ENCODE measurements around the gene TMEM132A.

The TMEM132A gene

DNA sequence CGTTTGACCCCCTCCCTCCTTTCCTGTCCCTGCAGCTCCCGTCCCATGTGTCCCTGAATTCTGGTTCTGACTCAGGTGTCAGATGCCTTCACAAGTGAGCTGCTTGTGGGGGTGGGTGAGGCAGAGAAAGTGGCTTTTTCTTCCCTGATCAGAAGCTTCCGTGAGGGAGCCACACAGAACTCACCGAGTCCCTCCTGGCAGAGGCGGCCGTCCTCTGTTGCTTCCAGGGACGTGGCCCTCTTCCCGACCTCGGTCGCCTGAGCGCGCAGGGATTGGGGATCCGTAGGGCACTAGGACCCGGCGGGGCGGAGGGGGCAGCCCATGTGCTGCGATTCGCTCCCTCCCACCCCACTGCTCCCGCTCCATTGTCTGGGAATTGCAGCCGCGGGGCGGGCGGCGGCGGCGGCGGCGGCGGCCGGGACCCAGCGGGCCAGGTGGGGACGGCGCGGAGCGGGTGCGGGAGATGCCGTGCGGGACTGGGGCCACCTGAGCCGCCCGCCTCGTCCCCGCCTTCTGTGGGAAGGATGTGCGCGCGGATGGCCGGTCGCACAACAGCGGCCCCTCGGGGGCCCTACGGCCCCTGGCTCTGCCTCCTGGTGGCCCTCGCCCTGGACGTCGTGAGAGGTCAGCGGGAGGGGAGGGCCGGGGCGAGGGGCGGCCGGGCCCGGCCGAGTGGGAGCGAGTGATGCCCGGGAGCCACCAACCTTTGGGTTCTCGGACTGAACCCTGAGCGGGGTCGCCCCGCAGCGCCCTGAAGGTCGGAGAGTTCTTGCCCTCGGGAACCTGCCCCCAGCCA, at the start of gene TMEM132A:
TSS of gene TMEM132A (plus strand) at position 351 of the 796 bp plus-strand sequence. CDS start at position 525, 174 bp downstream.
- FAIRE-seq: peak; percentile 59
- DNase-seq (ENCODE audit: insufficient read length, low spot score): no peak

DNA sequence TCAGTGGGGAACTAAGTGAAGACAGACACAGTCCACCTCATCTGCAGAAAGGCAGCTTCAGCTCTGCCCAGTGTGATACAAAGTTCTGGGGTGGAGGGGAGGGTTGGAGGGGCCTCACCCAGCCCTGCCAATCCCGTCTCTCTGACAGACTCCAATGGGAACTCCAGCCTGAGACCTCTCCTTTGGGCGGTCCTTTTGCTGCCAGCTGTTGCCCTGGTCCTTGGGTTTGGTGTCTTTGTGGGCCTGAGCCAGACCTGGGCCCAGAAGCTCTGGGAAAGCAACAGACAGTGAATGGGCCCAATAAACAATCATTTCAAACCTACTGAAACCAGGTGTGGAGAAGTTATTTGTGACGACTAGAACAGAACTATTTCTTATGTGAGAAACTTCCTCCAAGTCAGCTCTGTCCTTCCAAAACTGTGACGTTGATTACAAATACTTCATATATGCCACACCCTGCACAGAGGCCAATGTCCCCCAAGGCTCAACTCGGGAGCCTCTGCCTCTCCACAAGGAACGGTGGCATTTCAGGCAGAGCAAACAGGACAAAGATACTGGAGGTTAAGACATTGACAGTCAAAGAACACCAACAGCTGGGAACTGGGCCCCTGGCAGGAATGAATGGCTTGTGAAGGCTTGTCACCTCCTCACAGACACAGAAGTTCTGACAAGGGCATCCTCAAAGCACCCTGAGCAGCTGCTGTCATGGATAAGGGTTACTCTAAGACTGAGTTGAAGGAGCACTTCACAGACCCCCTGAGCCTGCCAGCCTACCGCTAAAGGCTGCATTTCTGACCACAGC, 48.7 kb upstream of the TMEM132A start:
- DNase-seq (ENCODE audit: insufficient read length, low spot score) (no peak), FAIRE-seq (no peak)

DNA sequence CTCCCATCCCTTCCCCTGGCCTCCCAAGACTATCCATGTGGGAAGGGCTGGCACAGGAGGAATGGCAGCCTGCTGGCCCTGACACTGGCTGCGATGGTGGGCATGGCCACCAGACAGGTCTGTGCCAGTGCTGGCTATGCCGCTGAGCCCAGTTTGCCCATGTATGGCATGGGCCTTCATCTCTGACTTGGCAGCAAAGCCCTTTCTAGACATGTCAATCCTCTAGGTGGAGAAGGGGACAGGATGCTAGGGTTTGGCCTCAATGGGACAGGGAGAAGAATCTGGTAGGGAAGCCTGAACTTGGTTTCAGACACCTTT, 48.1 kb upstream of the TMEM132A start:
- no peak for DNase-seq (ENCODE audit: insufficient read length, low spot score)
- no peak for FAIRE-seq

GRCh38 chr11:60878245-60879101, 45.8 kb upstream of the TMEM132A start:
- FAIRE-seq: no peak
- no peak for DNase-seq (ENCODE audit: insufficient read length, low spot score)

DNA sequence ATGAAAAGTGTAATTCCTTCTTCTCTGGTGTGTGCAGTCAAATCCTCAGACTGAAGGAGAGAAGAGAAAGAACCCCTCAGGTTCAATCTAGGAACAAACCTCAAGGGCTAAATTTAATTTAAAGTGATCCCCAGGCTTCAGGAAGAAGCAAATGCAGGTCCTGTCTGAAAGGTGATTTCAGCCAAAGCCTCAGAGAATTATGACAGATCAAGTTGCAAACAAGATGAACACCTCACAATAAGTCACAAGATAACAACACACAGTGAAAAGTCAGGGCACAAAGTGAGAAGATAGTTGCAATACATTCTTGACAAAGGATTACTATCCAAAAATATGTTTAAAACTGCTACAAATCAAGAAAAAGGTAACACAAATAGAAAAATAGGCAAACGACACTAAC, 45.2 kb upstream of the TMEM132A start:
- DNase-seq (ENCODE audit: insufficient read length, low spot score) (no peak), FAIRE-seq (no peak)

GRCh38 chr11:60879971-60880588, 44.2 kb upstream of the TMEM132A start:
- DNase-seq (ENCODE audit: insufficient read length, low spot score) (no peak), FAIRE-seq (no peak)

- no peak for DNase-seq (ENCODE audit: insufficient read length, low spot score)
- FAIRE-seq: no peak
Observed at GRCh38 chr11:60880643-60881282, 43.5 kb upstream of the TMEM132A start.

GRCh38 chr11:60887556-60887955, 36.7 kb upstream of the TMEM132A start:
- no peak for FAIRE-seq
- DNase-seq (ENCODE audit: insufficient read length, low spot score): no peak

GRCh38 chr11:60889869-60890311, 34.4 kb upstream of the TMEM132A start:
- FAIRE-seq (no peak), DNase-seq (ENCODE audit: insufficient read length, low spot score) (no peak)

GRCh38 chr11:60890696-60891095, 33.6 kb upstream of the TMEM132A start:
- no peak for DNase-seq (ENCODE audit: insufficient read length, low spot score)
- no peak for FAIRE-seq

DNA sequence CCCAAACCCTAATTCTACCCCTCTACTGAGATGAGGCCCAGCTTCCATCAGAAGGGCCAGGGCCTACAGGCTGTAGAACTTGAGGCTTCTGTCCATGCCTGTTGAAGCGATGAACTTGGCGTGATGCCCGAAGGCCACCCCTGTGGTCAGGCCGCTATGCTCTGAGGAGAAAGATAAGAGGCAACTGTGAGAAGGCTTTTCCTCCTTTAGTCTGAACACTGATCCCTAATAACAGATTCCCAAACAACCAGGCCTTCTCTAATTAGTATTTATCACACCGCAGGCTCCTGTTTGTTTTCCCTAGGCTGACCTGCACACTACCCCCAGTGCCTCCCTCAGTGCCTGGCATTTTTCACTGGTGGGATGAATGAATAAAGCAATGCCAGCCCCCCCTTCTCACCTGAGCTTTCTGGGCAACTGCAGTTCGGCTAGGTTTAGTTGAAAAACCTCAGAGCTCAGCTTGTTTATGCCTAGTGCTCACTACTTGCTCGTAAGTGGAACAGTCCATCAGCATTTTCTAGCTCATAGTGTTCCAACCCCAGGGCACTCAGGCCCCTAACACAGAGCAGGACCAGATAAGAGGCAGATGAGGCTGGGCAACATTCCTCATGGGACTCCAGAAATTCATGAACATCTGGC, 33.0 kb upstream of the TMEM132A start:
- FAIRE-seq (no peak), DNase-seq (ENCODE audit: insufficient read length, low spot score) (no peak)

DNA sequence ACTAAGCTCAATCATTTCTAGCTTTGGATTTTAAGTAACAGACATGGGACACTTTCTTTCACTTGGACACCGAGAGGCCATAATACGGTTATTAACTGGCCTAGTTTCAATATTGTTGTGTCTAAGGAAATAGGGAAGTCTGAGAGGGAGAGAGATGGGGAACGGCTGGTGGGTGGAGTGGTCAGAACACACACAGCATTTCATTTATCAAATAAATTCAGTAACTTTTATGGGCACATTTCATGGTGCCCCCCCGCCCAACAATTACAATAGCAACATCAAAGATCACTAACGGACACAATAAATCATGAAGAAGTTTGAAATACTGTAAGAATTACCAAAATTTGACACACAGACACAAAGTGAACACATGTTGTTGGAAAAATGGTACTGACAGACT, 28.6 kb upstream of the TMEM132A start:
- FAIRE-seq (no peak), DNase-seq (ENCODE audit: insufficient read length, low spot score) (no peak)

DNA sequence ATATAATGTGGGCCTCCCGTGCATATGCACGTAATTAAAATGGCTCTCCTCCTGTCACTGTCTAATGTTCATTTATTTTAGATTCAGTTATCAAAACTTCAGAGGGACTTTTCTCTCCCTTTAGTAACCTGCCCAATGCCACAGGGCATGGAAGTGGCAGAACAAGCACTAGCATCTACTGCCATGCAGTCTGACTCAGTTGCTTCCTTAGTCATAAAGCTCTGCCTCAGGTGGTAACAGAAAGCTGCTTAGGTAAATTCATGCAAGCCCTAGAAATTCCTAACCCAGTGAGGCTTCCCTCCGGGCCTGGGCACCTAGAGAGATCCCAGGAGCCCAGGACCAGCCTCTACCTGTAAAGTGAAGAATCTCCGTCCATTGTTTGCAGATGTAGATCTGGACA, 26.8 kb upstream of the TMEM132A start:
- no peak for DNase-seq (ENCODE audit: insufficient read length, low spot score)
- no peak for FAIRE-seq

DNA sequence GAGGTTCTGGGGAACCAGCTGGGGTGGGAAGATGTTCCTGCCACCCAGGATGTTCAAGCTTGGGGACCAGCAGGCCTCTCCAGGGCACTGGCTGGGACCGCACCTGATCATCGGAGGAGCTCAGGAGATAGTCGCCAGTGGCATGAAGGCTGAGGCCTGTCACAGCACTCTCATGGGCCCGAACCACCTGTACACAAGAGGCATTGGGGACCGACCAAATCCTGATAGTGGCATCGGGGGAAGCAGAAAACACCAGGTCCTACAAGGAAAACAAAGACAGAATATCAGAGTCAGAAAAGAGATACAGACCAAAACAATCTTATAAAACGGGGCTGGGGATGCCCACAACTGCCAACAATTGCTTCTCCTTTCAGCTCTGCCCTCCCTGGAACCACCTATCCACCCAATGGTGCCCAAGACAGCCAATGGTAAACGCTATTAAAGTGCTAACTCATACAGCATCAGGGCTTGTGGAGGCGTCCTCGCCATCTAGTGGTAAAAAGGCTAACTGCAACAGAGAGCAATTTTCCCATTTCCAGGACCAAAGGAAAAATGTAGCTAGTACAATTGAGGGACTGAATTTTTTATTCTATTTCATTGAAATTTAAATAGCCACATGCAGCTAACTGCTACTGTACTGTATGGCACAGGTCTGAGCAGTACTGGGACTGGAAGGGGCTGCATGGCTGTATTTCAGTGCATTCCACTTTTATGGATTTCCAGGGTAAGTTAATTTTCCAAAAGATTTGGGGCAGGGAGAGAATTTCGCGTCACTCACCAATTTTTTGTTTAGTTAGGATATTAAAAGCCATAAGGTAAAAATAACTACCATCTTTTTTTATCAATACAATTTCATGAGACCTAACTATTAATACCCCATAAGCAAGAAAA, 25.0 kb upstream of the TMEM132A start:
- DNase-seq (ENCODE audit: insufficient read length, low spot score) (no peak), FAIRE-seq (peak; percentile 78)

- DNase-seq (ENCODE audit: insufficient read length, low spot score): no peak
- no peak for FAIRE-seq
Observed at GRCh38 chr11:60899977-60900376, 24.3 kb upstream of the TMEM132A start.

GRCh38 chr11:60900673-60901404, 23.4 kb upstream of the TMEM132A start:
- DNase-seq (ENCODE audit: insufficient read length, low spot score): no peak
- no peak for FAIRE-seq

DNA sequence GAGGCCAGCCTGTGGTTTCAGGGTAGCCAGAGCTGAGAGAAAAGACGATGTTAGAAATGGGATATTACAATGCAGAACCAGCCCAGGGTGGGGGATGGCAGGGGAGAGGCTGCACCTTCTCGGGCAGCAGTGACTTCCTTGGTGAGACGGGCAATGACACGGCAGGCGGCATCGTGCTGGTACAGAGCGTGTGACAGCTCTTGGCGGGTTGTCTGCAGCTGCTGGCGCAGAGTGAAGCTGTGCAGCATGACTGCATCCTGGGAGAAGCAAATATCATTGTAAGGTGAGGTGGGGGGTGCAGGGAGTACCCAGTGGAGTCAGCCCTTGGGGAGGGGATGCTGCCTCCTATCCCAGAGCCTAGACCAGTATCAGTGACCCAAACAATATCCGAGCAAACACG, 21.6 kb upstream of the TMEM132A start:
- FAIRE-seq: no peak
- no peak for DNase-seq (ENCODE audit: insufficient read length, low spot score)

DNA sequence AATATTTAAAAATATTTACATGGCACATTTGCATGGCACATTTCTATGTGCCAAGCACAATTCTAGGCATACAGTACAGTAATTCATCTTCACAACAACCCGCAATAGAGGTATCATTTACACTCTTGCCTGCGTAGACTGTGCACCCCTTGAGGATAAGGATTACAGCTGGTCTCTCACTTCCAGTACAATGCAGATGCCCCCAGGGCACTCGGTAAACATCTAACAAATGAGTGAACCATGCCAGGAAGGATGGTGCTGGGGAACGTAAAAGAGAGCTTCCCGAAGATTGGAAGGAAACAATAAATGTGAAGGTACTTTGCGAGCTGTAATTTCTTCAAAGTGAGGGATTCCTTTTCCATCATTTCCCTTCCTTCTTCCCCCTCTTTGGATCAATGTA, 19.2 kb upstream of the TMEM132A start:
- FAIRE-seq (no peak), DNase-seq (ENCODE audit: insufficient read length, low spot score) (no peak)

All from GM19239 (cell line).